GM19468 (cell line): ENCODE data around the gene NDOR1.
A peak's percentile ranks its signal among the peaks of the same experiment; 100 is the strongest.

Experiments used
- ATAC-seq: cut with Tn5 transposase; IDR thresholded peaks from one replicate; pipeline ENCODE4 v1.9.1; 2021; ENCODE audit warnings: mild to moderate bottlenecking, moderate library complexity, moderate number of reproducible peaks; ENCODE audit not compliant: unreplicated experiment; ENCODE audit errors: extremely low read depth

The NDOR1 gene

DNA sequence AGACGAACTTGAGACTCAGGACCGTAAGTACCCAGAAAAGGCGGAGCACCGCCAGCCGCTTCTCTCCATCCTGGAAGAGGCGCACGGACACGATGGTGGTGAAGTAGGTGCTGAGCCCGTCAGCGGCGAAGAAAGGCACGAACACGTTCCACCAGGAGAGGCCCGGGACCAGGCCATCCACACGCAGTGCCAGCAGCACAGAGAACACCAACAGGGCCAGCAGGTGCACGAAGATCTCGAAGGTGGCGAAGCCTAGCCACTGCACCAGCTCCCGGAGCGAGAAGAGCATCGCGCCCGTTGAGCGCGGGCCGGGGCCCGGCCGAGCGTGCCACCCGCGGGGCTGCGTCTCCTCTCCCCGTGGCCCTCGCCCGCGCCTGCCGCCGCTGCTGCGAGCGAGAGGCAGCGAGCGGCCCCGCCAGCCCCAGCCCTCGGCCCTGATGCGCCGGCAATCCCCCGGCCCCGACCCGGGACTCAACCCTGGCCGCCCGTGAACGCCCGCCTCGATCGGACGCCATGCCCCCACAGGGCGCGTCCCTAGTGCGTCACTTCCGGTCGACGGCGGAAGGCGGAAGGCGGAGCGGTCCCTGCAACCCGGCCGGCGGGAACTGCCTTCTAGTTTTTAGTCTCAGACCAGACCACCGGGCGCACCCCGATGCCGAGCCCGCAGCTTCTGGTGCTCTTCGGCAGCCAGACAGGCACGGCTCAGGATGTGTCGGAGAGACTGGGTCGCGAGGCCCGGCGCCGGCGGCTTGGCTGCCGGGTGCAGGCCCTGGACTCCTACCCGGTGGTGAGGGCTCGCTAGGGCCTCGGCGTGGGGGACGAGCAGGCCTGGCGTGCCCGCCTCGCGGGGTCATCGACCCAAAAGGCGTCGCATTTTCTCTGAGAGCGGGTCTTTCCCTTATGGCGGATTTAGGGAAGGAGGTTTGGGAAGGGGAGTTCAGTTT lies at the start of gene NDOR1, which contains the start of gene TMEM203:
Gene NDOR1 (plus strand): TSS at position 575 of the 944 bp plus-strand sequence. CDS start 78 bp downstream, at position 653.
Gene TMEM203 (minus strand): TSS at position 523 of the 944 bp plus-strand sequence. CDS start 234 bp downstream, at position 289.
- ATAC-seq, result peak; percentile 27

DNA sequence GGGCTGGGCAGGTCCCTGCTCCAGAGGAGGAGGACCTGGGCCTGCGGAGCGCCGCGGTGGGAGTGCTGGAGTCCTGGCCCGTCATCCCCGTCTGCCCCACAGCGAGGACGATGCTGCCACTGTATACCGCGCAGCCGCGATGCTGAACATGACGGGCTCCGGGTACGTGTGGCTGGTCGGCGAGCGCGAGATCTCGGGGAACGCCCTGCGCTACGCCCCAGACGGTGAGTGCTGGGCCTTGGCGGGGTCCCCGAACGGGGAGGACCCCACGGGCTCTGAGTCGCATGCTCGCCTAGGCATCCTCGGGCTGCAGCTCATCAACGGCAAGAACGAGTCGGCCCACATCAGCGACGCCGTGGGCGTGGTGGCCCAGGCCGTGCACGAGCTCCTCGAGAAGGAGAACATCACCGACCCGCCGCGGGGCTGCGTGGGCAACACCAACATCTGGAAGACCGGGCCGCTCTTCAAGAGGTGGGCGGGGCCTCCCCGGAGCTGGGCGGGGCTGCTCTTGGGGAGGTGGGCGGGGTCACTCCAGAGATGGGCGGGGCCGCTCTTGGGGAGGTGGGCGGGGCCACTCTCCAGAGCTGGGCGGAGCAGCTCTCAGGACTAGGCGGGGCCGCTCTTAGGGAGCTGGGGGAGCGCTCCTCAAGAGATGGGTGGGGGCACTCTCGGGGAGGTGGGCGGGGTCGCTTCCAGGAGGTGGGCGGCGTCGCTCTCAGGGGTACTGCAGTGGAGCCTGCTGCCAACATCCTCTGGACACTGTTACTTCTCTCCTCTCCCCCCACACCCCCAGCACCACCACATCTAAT lies 48.7 kb upstream of the NDOR1 start:
- no peak for ATAC-seq

- no peak for ATAC-seq
These were observed 47.7 kb upstream of the NDOR1 start for GRCh38 chr9:137157618-137158415.

DNA sequence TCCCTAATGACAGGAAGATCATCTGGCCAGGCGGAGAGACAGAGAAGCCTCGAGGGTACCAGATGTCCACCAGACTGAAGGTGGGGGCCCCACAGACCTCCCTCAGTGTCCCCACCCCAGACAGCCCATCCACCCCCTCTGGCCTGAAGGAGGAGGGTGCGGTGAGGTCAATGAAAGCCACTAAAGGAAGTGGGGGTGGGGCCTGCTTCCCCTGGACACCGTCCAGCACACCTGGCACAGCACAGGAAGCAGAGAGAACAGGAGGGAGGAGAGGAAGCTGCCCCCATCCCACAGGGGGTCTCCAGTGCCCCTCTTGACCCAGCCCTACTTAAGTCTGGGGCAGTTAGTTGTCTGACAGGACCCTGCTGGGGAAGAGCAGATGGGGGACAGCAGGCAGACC lies 46.9 kb upstream of the NDOR1 start:
- ATAC-seq, result no peak

DNA sequence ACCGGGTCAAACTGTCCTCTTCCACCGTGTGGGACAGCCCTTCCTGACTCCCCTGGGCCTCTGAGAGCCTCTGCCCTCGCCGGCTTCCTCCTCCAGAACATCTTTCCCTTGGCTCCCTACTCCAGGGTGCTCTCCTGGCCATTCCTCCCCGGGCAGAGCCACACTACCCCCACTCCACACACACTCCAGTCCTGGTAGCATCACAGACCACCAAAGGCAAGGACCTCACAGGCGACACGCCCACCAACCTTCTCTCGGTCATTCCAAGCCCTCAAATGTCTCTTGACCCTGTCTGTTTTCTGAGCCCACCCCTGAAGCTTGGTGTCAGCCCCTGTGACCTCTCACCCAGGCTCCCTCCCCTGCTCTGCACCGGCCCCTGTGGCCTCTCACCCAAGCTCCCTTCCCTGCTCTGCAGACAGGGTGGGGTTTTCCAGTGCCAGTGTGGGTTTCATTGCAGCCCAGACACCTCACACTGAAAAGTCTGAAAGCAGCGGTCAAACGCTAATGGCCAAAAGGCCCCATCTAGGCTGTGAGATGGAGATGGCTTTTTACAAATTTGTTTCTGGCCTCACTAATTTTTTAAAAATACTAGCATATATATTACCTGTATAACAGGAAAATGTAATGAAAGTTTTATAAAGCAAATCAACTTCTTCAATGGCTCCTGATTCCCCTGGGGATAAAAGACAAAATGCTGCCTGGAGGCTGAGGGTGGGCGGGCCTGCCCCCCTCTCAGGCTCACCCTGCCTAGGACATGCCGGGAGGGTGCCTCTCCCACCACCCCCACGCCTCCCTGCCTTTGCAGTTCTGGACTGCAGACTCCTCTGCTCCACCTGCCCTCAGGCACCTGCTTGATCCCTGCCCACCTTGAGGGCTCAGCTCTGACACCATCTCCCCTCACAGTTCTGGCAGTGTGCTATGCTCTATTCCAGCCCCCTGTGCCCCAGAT lies 46.1 kb upstream of the NDOR1 start:
- ATAC-seq, result no peak

DNA sequence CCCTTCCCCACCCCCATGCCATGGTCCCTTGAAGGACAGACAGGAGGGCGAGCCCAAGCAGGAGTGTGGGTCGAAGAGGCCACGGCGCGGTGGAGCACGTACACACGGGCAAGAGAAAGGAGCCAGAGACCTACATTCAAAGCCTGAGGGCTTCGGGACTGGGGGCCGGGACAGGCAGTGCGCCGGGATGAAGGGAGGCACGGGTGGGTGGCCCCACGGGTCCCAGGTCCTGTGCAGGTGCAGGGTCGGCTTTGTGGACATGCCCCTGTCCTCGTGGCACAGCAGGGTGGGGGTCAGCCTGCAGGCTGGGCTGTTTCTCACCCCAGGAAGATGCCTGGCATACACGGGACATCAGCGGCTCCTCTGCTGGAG lies 45.5 kb upstream of the NDOR1 start:
- ATAC-seq, result no peak

GRCh38 chr9:137160716-137161557 lies 44.6 kb upstream of the NDOR1 start:
- ATAC-seq, result no peak

DNA sequence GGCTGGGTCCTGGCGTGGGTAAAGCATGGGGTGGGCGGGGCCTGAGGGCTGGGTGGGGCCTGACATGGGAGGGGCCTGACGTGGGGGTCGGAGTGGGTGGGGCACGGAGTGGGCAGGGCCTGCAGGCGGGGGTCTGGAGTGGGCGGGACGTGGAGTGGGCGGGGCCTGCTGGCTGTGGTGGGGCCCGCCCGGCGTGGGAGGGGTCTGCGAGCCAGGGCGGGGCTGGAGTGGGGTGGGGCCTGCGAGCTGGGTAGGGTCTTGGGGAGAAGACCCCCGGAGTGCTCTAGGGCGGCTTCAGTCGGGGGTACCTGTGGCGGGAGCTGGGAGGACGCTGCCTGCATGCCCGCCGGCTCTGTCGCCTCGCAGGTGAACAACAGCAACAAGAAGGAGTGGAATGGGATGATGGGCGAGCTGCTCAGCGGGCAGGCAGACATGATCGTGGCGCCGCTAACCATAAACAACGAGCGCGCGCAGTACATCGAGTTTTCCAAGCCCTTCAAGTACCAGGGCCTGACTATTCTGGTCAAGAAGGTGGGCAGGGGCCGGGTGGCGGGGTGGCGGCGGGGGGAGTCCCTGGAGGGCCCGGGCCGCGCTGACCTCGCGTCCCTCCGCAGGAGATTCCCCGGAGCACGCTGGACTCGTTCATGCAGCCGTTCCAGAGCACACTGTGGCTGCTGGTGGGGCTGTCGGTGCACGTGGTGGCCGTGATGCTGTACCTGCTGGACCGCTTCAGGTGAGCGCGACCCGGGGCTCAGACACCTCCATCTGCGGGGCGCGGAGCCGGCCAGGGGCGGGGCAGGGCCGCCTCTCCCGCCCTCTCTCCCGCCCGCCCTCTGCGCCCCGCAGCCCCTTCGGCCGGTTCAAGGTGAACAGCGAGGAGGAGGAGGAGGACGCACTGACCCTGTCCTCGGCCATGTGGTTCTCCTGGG lies 43.7 kb upstream of the NDOR1 start:
- no peak for ATAC-seq

- no peak for ATAC-seq
These were observed 42.8 kb upstream of the NDOR1 start for GRCh38 chr9:137162505-137163364.

- ATAC-seq, result no peak
These were observed 42.2 kb upstream of the NDOR1 start for GRCh38 chr9:137163365-137163715.

GRCh38 chr9:137163805-137164204 lies 41.7 kb upstream of the NDOR1 start:
- no peak for ATAC-seq

DNA sequence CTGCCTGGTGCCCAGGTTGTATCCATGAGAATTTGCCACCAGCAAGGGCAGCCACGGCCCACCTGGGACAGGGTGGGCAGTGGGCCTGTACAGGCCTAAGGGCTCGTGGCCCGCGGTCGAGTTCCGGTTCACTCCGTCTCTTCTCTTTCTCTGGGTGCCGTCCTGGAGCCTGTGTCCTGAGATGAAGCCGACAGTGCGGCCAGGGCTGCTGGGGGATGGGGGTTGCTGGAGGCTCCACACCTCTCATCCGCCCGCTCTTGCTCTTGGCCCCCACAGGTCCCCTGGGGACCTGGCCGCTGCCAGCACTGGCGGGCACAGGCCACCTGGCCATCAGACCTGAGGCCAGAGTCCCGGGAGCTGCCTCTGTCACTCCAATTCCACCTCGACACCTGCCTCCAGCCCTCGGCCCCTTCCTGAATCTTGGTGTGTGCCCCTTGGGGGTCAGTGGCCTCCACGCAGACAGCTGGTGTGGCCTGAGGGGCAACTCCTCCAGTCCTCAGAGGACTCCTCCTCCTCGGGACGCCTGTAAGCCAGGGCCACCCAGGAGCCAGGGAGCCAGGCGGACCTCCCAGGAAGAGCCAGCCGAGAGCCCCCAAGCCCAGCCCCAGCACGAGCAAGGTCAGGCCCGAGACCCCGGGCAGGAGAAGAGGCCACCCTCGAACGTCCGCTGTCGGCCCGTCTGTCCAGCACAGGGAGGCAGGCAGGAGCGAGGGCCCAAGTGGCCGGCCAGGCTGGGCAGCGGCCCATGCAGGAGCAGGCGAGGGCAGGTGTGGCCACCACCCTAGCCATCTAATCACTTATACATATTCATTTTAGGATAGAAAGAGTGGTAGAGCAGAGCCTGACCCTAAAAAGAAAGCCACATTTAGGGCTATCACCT lies 40.9 kb upstream of the NDOR1 start:
- no peak for ATAC-seq

- no peak for ATAC-seq
These were observed 40.2 kb upstream of the NDOR1 start for GRCh38 chr9:137165250-137165836.

GRCh38 chr9:137166380-137167229 lies 38.9 kb upstream of the NDOR1 start:
- no peak for ATAC-seq
